Measurements from ENCODE around the gene MRPS24.

Gene MRPS24

GRCh38 chr7:43879477-43879876 is 10.2 kb upstream of the MRPS24 start:
- DNase-seq = peak; percentile 30
- in situ Hi-C loops (cut with HindIII; ENCODE audit: low pct_ligation_motif_present, low pct_unique_long_range_greater_than_20kb, low sequenced_read_pairs) = no loop called here

GRCh38 chr7:43878867-43879266 is 9.6 kb upstream of the MRPS24 start:
- in situ Hi-C loops (cut with HindIII; ENCODE audit: low pct_ligation_motif_present, low pct_unique_long_range_greater_than_20kb, low sequenced_read_pairs) = no loop called here
- DNase-seq = no peak

GRCh38 chr7:43877968-43878864 is 8.9 kb upstream of the MRPS24 start:
- in situ Hi-C loops (cut with HindIII; ENCODE audit: low pct_ligation_motif_present, low pct_unique_long_range_greater_than_20kb, low sequenced_read_pairs) = no loop called here

GRCh38 chr7:43876976-43877745 is 7.8 kb upstream of the MRPS24 start:
- no peak for DNase-seq
- in situ Hi-C loops (cut with HindIII; ENCODE audit: low pct_ligation_motif_present, low pct_unique_long_range_greater_than_20kb, low sequenced_read_pairs) = no loop called here

More at GRCh38 chr7:43877968-43878864, 8.9 kb upstream of the MRPS24 start:
- no peak for DNase-seq

GRCh38 chr7:43876241-43876640 is 6.9 kb upstream of the MRPS24 start:
- DNase-seq = no peak
- in situ Hi-C loops (cut with HindIII; ENCODE audit: low pct_ligation_motif_present, low pct_unique_long_range_greater_than_20kb, low sequenced_read_pairs) = no loop called here

GRCh38 chr7:43873300-43873699 is 4.0 kb upstream of the MRPS24 start:
- no peak for DNase-seq
- in situ Hi-C loops (cut with HindIII; ENCODE audit: low pct_ligation_motif_present, low pct_unique_long_range_greater_than_20kb, low sequenced_read_pairs) = no loop called here

GRCh38 chr7:43872406-43873110 is 3.2 kb upstream of the MRPS24 start:
- DNase-seq = no peak

GRCh38 chr7:43871064-43871463 is 1.7 kb upstream of the MRPS24 start:
- in situ Hi-C loops (cut with HindIII; ENCODE audit: low pct_ligation_motif_present, low pct_unique_long_range_greater_than_20kb, low sequenced_read_pairs) = no loop called here
- DNase-seq = no peak

More at GRCh38 chr7:43872406-43873110, 3.2 kb upstream of the MRPS24 start:
- in situ Hi-C loops (cut with HindIII; ENCODE audit: low pct_ligation_motif_present, low pct_unique_long_range_greater_than_20kb, low sequenced_read_pairs) = no loop called here

GRCh38 chr7:43870316-43870715 is 999 bp upstream of the MRPS24 start:
- peak; percentile 28 for DNase-seq
- in situ Hi-C loops (cut with HindIII; ENCODE audit: low pct_ligation_motif_present, low pct_unique_long_range_greater_than_20kb, low sequenced_read_pairs) = no loop called here

- in situ Hi-C loops (cut with HindIII; ENCODE audit: low pct_ligation_motif_present, low pct_unique_long_range_greater_than_20kb, low sequenced_read_pairs) = no loop called here
- peak; percentile 91 for DNase-seq
These were observed 537 bp upstream of the MRPS24 start for GRCh38 chr7:43869867-43870240.

GRCh38 chr7:43868681-43869005 is 674 bp downstream of the MRPS24 start:
- in situ Hi-C loops (cut with HindIII; ENCODE audit: low pct_ligation_motif_present, low pct_unique_long_range_greater_than_20kb, low sequenced_read_pairs) = no loop called here
- DNase-seq = no peak

- in situ Hi-C loops (cut with HindIII; ENCODE audit: low pct_ligation_motif_present, low pct_unique_long_range_greater_than_20kb, low sequenced_read_pairs) = no loop called here
- no peak for DNase-seq
These were observed 1.1 kb downstream of the MRPS24 start for GRCh38 chr7:43868181-43868580.

- DNase-seq = no peak
- in situ Hi-C loops (cut with HindIII; ENCODE audit: low pct_ligation_motif_present, low pct_unique_long_range_greater_than_20kb, low sequenced_read_pairs) = no loop called here
These were observed 4.0 kb downstream of the MRPS24 start for GRCh38 chr7:43865277-43865676.

- in situ Hi-C loops (cut with HindIII; ENCODE audit: low pct_ligation_motif_present, low pct_unique_long_range_greater_than_20kb, low sequenced_read_pairs) = no loop called here
These were observed 5.2 kb downstream of the MRPS24 start for GRCh38 chr7:43864126-43864525.

GRCh38 chr7:43856996-43857395 is 12.3 kb downstream of the MRPS24 start:
- in situ Hi-C loops (cut with HindIII; ENCODE audit: low pct_ligation_motif_present, low pct_unique_long_range_greater_than_20kb, low sequenced_read_pairs) = no loop called here
- DNase-seq = no peak

More at GRCh38 chr7:43864126-43864525, 5.2 kb downstream of the MRPS24 start:
- no peak for DNase-seq

GRCh38 chr7:43856316-43856715 is 13.0 kb downstream of the MRPS24 start:
- in situ Hi-C loops (cut with HindIII; ENCODE audit: low pct_ligation_motif_present, low pct_unique_long_range_greater_than_20kb, low sequenced_read_pairs) = no loop called here
- no peak for DNase-seq

GRCh38 chr7:43855176-43855575 is 14.1 kb downstream of the MRPS24 start:
- in situ Hi-C loops (cut with HindIII; ENCODE audit: low pct_ligation_motif_present, low pct_unique_long_range_greater_than_20kb, low sequenced_read_pairs) = no loop called here

GRCh38 chr7:43851805-43852204 is 17.5 kb downstream of the MRPS24 start:
- DNase-seq = no peak
- in situ Hi-C loops (cut with HindIII; ENCODE audit: low pct_ligation_motif_present, low pct_unique_long_range_greater_than_20kb, low sequenced_read_pairs) = no loop called here

More at GRCh38 chr7:43855176-43855575, 14.1 kb downstream of the MRPS24 start:
- no peak for DNase-seq
